Stimulated activated CD8-positive, alpha-beta memory T cell treated with anti-CD3 and anti-CD28 coated beads, Interleukin-2, amount 100 ng/mL, for 1 hour (primary cell): ENCODE data around the gene PDLIM1.
"Not testable (repeated sequence)": the region's sequence is repeated elsewhere in the genome, so short reads cannot be mapped to it uniquely, and the experiment has no call there.

Experiments
- DNase-seq, 2 donors: peaks; one replicate each; pipeline ENCODE4 v3.0.0-alpha.2; 2020; ENCODE audit warnings: low read depth in 2 of 2

The PDLIM1 gene

DNA sequence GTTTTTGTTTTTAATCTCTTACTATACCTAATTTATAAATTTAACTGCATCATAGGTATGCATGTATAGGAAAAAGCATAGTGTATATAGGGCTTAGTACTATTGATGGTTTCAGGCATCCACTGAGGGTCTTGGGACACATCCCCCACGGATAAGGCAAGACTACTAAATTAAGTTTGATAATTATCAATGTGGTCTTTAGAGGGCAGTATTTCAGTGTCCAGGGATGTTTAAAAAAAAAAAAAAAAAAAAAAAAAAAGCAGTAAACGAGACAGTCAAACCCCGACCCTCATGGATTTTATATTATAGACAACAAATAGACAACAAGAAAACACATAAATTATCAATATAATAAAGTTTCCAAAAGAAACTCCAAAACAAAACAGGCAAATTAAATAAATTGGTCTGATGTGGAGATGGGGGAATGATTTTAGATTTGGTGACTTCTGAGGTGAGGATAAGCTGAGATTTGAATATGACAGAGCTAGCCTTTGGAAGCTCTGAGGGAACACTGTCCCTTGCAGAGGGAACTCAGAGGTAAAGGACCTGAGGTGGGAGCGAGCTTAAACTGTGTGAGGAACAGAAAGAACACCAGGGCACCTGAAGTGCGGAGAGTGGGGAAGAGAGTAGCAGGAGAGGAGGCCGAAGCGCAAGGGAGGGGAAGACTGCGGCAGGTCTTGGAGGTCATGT, 82.0 kb downstream of the PDLIM1 start:
- no peak for DNase-seq

DNA sequence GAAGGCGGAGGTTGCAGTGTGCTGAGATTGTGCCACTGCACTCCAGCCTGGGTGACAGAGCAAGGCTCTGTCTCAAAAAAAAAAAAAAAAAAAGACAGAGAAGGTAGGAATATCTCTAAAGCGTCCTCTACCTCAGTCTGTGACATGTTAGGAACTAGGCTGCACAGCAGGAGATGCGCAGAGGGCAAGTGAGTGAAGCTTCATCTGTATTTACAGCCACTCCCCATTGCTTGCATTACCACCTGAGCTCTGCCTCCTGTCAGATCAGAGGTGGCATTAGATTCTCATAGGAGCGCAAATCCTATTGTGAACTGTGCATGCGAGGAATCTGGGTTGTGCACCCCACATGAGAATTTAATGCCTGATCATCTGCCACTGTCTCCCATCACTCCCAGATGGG, 87.9 kb downstream of the PDLIM1 start:
- not testable (repeated sequence) for DNase-seq

DNA sequence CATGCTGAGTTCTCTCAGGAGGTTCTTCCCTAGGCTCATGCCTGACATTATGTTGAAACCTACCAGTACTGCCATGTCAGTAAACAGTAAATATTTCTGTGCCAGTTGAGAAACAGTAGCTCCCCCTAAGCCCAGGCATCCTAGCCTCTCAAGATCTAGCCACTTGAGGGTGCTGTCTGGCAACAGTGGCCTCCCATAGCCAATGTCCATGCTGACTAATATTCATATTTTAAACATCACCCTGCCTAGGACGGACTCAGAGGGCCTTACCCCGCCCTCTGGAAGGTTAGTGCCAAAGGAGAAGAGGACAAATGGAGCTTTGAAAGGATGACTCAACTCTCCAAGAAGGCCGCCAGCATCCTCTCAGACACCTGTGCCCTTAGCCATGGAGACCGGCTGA, 89.1 kb downstream of the PDLIM1 start:
- no peak for DNase-seq

DNA sequence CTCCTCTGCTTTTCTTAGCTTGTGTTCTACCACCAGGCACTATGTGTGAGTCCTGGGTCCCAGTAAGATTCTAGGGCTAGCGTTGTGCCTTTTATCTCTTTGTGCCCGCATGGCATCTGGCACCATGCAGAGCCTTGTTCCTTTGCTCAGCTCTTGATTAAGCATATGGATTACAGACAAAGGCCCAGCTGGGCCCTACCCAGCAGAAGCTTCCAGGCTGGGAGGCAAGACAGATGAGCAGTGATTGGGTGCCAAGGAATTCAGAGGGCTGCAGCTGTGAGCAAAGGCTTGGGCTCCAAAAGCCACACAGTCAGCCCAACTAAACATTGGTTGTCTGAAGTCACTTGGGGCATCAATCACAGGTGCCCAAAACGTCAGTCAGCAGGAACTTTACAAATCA, 94.8 kb downstream of the PDLIM1 start:
- no peak for DNase-seq

DNA sequence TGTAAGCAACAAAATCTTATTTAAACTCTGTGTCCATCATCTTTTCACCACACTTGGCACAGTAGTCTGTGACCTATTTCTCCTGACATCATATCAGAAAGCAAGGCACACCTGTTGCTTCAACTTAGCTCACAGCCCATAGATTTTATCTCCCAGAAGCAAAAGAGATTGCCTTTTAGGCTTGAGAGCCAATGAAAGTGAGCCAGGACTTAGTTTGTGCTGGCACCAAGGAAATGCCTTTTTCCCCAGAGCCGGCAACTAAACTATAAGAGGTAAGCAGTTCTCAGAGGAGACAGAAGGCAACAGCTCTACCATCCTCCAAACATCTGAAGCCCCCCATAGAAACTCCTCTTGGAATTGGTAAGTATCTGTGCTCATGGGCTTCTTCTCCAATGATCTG, 96.9 kb downstream of the PDLIM1 start, which contains the start of gene ACSM6:
ACSM6 (plus strand) TSS at position 295 of the 400 bp plus-strand sequence. CDS start 248 bp downstream, outside the sequence.
- no peak for DNase-seq

DNA sequence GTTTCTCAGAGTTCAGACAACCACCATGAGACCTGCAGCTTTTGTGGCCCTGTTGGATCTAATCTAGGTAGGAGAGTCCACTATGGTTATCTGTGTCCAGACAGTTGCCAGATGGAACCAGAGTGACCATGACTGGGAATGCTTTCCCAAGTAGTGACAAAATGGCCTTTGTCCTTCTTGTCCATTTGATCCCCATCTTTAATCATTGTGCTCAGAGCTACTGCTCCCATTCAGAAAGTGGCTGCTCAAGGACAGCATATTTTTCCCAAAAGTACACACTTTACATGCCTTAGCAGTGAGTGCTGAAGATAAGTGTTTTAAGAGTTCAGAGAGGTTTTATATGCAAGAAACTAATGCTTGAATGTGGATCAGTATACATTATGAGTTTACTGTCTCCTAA, 102.2 kb downstream of the PDLIM1 start:
- DNase-seq = no peak

DNA sequence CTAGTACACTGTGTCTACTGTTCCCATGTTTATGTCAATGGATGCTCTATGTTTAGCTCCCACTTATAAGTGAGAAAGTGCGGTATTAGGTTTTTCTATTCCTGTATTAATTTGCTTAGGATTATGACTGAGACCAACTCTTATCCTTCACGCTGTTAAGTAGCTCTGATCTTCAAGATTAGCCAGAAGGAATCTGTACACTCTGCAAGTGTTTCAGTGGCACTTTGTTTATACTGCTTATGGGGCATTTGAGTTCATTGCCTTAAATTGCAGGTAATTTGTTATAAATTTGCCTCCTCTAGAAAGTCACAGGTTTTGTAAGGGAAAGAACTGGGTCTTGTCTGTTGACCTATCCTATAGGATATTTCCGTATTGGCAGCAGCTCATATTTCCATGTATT, 103.2 kb downstream of the PDLIM1 start:
- DNase-seq = no peak
